Liver (tissue), 3 donors: Measurements from ENCODE around the gene FBLN1.

Source experiments
- FOXA1 ChIP-seq: IDR thresholded peaks from 2 replicates; pipeline ENCODE4 v1.6.1; 2016; ENCODE audit warnings: antibody characterized with exemption
- JUND ChIP-seq, 2 donors: IDR thresholded peaks; 2 replicates each; pipeline ENCODE4 v1.6.1; 2016; ENCODE audit warnings: antibody characterized with exemption in 2 of 2
- SP1 ChIP-seq: IDR thresholded peaks from 2 replicates; pipeline ENCODE4 v1.6.1; 2018; ENCODE audit warnings: antibody characterized with exemption, mild to moderate bottlenecking
- TF ChIP-seq, protein P1 (sequence below): fragments of 150-350 bp; IDR thresholded peaks from 2 replicates; pipeline ENCODE4 v1.5.1; 2017; ENCODE audit warnings: improper control_type of control experiment, low read depth, low read length; ENCODE audit not compliant: missing input control
- TF ChIP-seq, protein P2 (sequence below): IDR thresholded peaks from 2 replicates; pipeline ENCODE4 v1.6.1; 2016; ENCODE audit warnings: antibody characterized with exemption
- donor health status: healthy.
- donor health status: healthy.

DNA sequence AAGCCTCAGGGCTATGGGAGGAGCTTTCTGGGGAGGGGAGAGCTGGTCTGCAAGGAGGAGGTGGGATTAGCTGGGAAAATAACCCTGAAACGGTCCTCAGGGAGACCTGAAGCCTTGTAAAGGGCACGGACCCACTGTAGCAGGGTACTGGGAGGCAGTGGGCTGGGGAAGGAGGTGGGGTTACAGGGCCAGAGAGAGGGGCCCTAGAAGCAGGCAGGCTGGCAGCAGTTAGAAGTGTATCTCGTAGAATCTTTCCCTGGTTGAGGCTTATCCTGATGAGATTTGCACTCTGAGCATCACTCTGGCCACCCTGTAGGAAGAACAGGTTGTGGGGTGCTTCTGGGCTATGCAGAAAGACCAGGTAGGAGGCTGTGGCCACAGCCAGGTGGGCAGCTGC is 29.6 kb downstream of the FBLN1 start:
- TF ChIP-seq SP1 (no peak), FOXA1 (no peak), JUND (IDR thresholded peaks at IDR 0.05) (no peak)
- TF ChIP-seq, protein P1, sequence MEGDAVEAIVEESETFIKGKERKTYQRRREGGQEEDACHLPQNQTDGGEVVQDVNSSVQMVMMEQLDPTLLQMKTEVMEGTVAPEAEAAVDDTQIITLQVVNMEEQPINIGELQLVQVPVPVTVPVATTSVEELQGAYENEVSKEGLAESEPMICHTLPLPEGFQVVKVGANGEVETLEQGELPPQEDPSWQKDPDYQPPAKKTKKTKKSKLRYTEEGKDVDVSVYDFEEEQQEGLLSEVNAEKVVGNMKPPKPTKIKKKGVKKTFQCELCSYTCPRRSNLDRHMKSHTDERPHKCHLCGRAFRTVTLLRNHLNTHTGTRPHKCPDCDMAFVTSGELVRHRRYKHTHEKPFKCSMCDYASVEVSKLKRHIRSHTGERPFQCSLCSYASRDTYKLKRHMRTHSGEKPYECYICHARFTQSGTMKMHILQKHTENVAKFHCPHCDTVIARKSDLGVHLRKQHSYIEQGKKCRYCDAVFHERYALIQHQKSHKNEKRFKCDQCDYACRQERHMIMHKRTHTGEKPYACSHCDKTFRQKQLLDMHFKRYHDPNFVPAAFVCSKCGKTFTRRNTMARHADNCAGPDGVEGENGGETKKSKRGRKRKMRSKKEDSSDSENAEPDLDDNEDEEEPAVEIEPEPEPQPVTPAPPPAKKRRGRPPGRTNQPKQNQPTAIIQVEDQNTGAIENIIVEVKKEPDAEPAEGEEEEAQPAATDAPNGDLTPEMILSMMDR, result no peak
- TF ChIP-seq, protein P2, sequence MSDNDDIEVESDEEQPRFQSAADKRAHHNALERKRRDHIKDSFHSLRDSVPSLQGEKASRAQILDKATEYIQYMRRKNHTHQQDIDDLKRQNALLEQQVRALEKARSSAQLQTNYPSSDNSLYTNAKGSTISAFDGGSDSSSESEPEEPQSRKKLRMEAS, result no peak
